HepG2 (cell line): ENCODE data around the gene ADAM22. TPM values are rescaled to one million over a fixed set of nuclear protein-coding genes. Genes with fewer than 3 reads are reported as not detected.
A peak's percentile ranks its signal among the peaks of the same experiment; 100 is the strongest.

ENCODE experiments used
- ATAC-seq: fragments of 200-7000 bp; cut with Tn5 transposase; 3 replicates; pipeline ENCODE4 v1.9.1; 2020; ENCODE audit warnings: mild to moderate bottlenecking, moderate library complexity
- BruUV-seq: library from RNA; stranded (reverse); fragments of 400-500 nt; replicated peaks from 2 replicates; lab custom pipeline; 2021; lab: Mats Ljungman, UMichigan
- CTCF ChIA-PET: fragments of 300-600 bp; formaldehyde crosslinking; extraction: SDS; loops from one replicate; lab custom pipeline; 2021; ENCODE audit warnings: low total read pairs, inconsistent platforms, low intra/inter-chr PET ratio; lab: Yijun Ruan, JAX
- POLR2A ChIA-PET: fragments of 350-600 bp; sonication (Branson Sonifier 250); formaldehyde crosslinking; loops from one replicate; lab custom pipeline; 2020; ENCODE audit warnings: antibody characterized with exemption, inconsistent platforms; lab: Yijun Ruan, JAX
- DNase-seq: peaks from one replicate; pipeline ENCODE4 v3.0.0-alpha.2; 2015; ENCODE audit warnings: low spot score
- FAIRE-seq: peaks from 3 replicates; lab custom pipeline; 2011; peaks lifted over from hg19 to GRCh38; lab: Jason Lieb, UNC
- H2AFZ ChIP-seq: one replicate; pipeline ENCODE4 v1.6.1; 2011; ENCODE audit warnings: low read length, inconsistent platforms
- H3K27ac ChIP-seq: fragments of 300-600 bp; 3 replicates; pipeline ENCODE4 v1.8.0; 2011; ENCODE audit warnings: mixed run types, mild to moderate bottlenecking, mixed read lengths, low read length, inconsistent platforms; ENCODE audit not compliant: insufficient read depth; ENCODE audit errors: extremely low read length
- H3K27me3 ChIP-seq, 2 experiments: fragments of 200-600 bp in 1 of 2; 2 replicates in 1 of 2; 3 replicates in 1 of 2; pipeline versions ENCODE4 v1.6.0 to v1.8.0; 2011; ENCODE audit warnings: low read length in 2 of 2, mild to moderate bottlenecking in 2 of 2, moderate library complexity in 2 of 2, inconsistent platforms in 1 of 2; ENCODE audit not compliant: insufficient read depth in 2 of 2, control insufficient read depth in 1 of 2
- H3K36me3 ChIP-seq, 2 experiments: fragments of 200-600 bp in 1 of 2; replicated peaks in 1 of 2; 2 replicates in 1 of 2; 3 replicates in 1 of 2; pipeline versions ENCODE4 v1.5.1 to v1.8.0; 2011; ENCODE audit warnings: low read length in 2 of 2, inconsistent platforms in 1 of 2; ENCODE audit not compliant: insufficient read depth in 2 of 2, control insufficient read depth in 1 of 2
- H3K4me1 ChIP-seq: 2 replicates; pipeline ENCODE4 v1.5.1; 2012; ENCODE audit warnings: low read length, inconsistent platforms; ENCODE audit not compliant: insufficient read depth
- H3K4me2 ChIP-seq: 2 replicates; pipeline ENCODE4 v1.6.0; 2011; ENCODE audit warnings: low read depth, low read length, inconsistent platforms
- H3K4me3 ChIP-seq, 3 experiments: fragments of 200-600 bp in 1 of 3; sonication (generic), shearing (Covaris generic) in 1 of 3; replicated peaks in 1 of 3; 2 replicates each; pipeline ENCODE4 v1.5.1; 2011 to 2016; ENCODE audit warnings: low read length in 3 of 3, inconsistent platforms in 2 of 3, low read depth in 2 of 3, mild to moderate bottlenecking in 2 of 3, control low read depth in 1 of 3, mixed read lengths in 1 of 3; ENCODE audit not compliant: insufficient read depth in 1 of 3
- H3K79me2 ChIP-seq: one replicate; pipeline ENCODE4 v1.6.1; 2011; ENCODE audit warnings: low read length, inconsistent platforms; ENCODE audit not compliant: insufficient read depth
- H3K9ac ChIP-seq: 2 replicates; pipeline ENCODE4 v1.6.0; 2011; ENCODE audit warnings: mild to moderate bottlenecking, low read depth, low read length, inconsistent platforms; ENCODE audit not compliant: insufficient read depth
- H3K9me3 ChIP-seq: 2 replicates; pipeline ENCODE4 v1.5.1; 2012; ENCODE audit warnings: mild to moderate bottlenecking, low read length
- H4K20me1 ChIP-seq: 2 replicates; pipeline ENCODE4 v1.6.0; 2011; ENCODE audit warnings: inconsistent platforms, mild to moderate bottlenecking, low read length, moderate library complexity; ENCODE audit not compliant: insufficient read depth
- MAFF ChIP-seq: IDR thresholded peaks from 2 replicates; pipeline ENCODE4 v1.6.1; 2011; ENCODE audit warnings: low read depth, low read length, improper control_type of control experiment
- MAFK ChIP-seq, 2 experiments: IDR thresholded peaks in 1 of 2; conservative IDR thresholded peaks in 1 of 2; 2 replicates each; pipeline ENCODE4 v1.6.1; 2011; ENCODE audit warnings: improper control_type of control experiment in 2 of 2, low read length in 2 of 2
- ONECUT2 ChIP-seq: sonication (generic); formaldehyde crosslinking; IDR thresholded peaks from 2 replicates; pipeline ENCODE4 v1.4.0; 2020; ENCODE audit warnings: missing genetic modification reagents
- RNF2 ChIP-seq: fragments of 450-650 bp; conservative IDR thresholded peaks from 2 replicates; pipeline ENCODE4 v1.6.1; 2016; ENCODE audit warnings: low read depth
- SETDB1 ChIP-seq: sonication (generic); formaldehyde crosslinking; IDR thresholded peaks from 2 replicates; pipeline ENCODE4 v1.5.1; 2020; ENCODE audit warnings: missing genetic modification reagents, mild to moderate bottlenecking, borderline replicate concordance
- ZNF274 ChIP-seq: sonication (generic); formaldehyde crosslinking; IDR thresholded peaks from 2 replicates; pipeline ENCODE4 v1.5.1; 2020; ENCODE audit warnings: mild to moderate bottlenecking, missing genetic modification reagents
- ZNF687 ChIP-seq: sonication (generic); formaldehyde crosslinking; IDR thresholded peaks from 2 replicates; pipeline ENCODE4 v1.5.1; 2020; ENCODE audit warnings: mild to moderate bottlenecking, missing genetic modification reagents, moderate library complexity
- ZNF839 ChIP-seq: sonication (generic); formaldehyde crosslinking; IDR thresholded peaks from 2 replicates; pipeline ENCODE4 v1.4.0; 2020; ENCODE audit warnings: missing genetic modification reagents, mild to moderate bottlenecking, borderline replicate concordance
- ZSCAN21 ChIP-seq: sonication (generic); formaldehyde crosslinking; IDR thresholded peaks from 2 replicates; pipeline ENCODE4 v1.8.0; 2022; ENCODE audit warnings: mild to moderate bottlenecking, missing genetic modification reagents, moderate library complexity, borderline replicate concordance
- ZSCAN29 ChIP-seq: sonication (generic); formaldehyde crosslinking; conservative IDR thresholded peaks from 2 replicates; pipeline ENCODE4 v1.4.0; 2020; ENCODE audit warnings: mild to moderate bottlenecking, missing genetic modification reagents
- WGBS: methylation state at CpG from one replicate; pipeline ENCODE4 v1.1.6; 2017; ENCODE audit warnings: low lambda C conversion rate; 5-methylcytosine and 5-hydroxymethylcytosine counted together
- in situ Hi-C: cut with HindIII; loops from 2 replicates; pipeline ENCODE4 v1.10.0; 2017; ENCODE audit warnings: low pct_unique_long_range_greater_than_20kb; ENCODE audit not compliant: extremely low pct_ligation_motif_present
- intact Hi-C: fragments of 100-400 bp; cut with micrococcal nuclease; formaldehyde crosslinking; loops from one replicate; pipeline ENCODE4 v1.10.0; 2022; ENCODE audit not compliant: unreplicated experiment
- polyA plus RNA-seq, 8 experiments: library from polyadenylated mRNA; depleted of rRNA in 3 of 8; stranded (reverse) in 7 of 8; unstranded in 1 of 8; fragments of >200 nt; fragmentation: Illumina TruSeq in 4 of 8; extraction: Trizol in 4 of 8; gene quantifications; 2 replicates each; pipeline versions ENCODE4 v1.2.1 to v1.2.3, GENCODE V29; 2011 to 2016; ENCODE audit warnings: low read depth in 4 of 8, missing spikeins in 1 of 8, mixed read lengths in 1 of 8; ENCODE audit not compliant: insufficient read depth in 1 of 8
- total RNA-seq, 5 experiments: library from RNA; depleted of rRNA; stranded (reverse); fragments of >200 nt; fragmentation: Illumina TruSeq; extraction: Trizol; gene quantifications; 2 replicates each; pipeline ENCODE4 v1.2.3, GENCODE V29; 2016; ENCODE audit warnings: low read depth in 1 of 5
- TF ChIP-seq, protein P1 (sequence below): sonication (generic); formaldehyde crosslinking; IDR thresholded peaks from 2 replicates; pipeline ENCODE4 v1.4.0; 2020; ENCODE audit warnings: missing genetic modification reagents

Gene ADAM22
- total and polyA plus RNA-seq, 2 of the 13 experiments (the other 11 are each of a cell fraction or from before 2014, with no cell fraction given), result 1.9 to 6.7 TPM

- no peak for FAIRE-seq
These were observed 207.9 kb downstream of the ADAM22 start for GRCh38 chr7:88141953-88142352.

GRCh38 chr7:88146616-88147015, 212.6 kb downstream of the ADAM22 start:
- H3K4me2 ChIP-seq, result no peak overlapping the region
- ATAC-seq, result no peak
- intact Hi-C loops (no loop called here), in situ Hi-C loops (no loop called here)
- no peaks in the 10 kb centered on the region for H4K20me1 ChIP-seq
- H3K9me3 ChIP-seq, result no peaks in the 10 kb centered on the region
- no peak overlapping the region for H3K9ac ChIP-seq
- FAIRE-seq, result no peak
- peaks cover 20% of the 10 kb centered on the region for H3K4me1 ChIP-seq
- POLR2A ChIA-PET, result no interaction called here
- H3K36me3 ChIP-seq, result no peaks in the 10 kb centered on the region
- CTCF ChIA-PET, result no interaction called here
- WGBS, result 72% methylated on average over 2 of the region's 2 CpGs
- H2AFZ ChIP-seq, result no peak overlapping the region
- no peak overlapping the region for H3K27ac ChIP-seq
- H3K79me2 ChIP-seq, result no peaks in the 10 kb centered on the region
- H3K4me3 ChIP-seq, result no peak overlapping the region
- BruUV-seq, result no TSS peak
- DNase-seq, result no peak
- no peaks in the 10 kb centered on the region for H3K27me3 ChIP-seq
- TF ChIP-seq RNF2, result no peak
- TF ChIP-seq ZSCAN29 (CRISPR knock-in tag), result no peak
- no peak for TF ChIP-seq SETDB1 (CRISPR knock-in tag)
- no peak for TF ChIP-seq ZNF839 (CRISPR knock-in tag)
- TF ChIP-seq ZNF274 (CRISPR knock-in tag), result no peak
- TF ChIP-seq ZNF687 (CRISPR knock-in tag), result no peak

More at GRCh38 chr7:88141953-88142352, 207.9 kb downstream of the ADAM22 start:
- Histone ChIP-seq H4K20me1 (no peaks in the 10 kb centered on the region), H3K27ac (no peak overlapping the region), H3K4me3 (no peak overlapping the region), H3K4me1 (no peaks in the 10 kb centered on the region), H2AFZ (no peak overlapping the region), H3K4me2 (no peak overlapping the region), H3K79me2 (no peaks in the 10 kb centered on the region), H3K9me3 (no peaks in the 10 kb centered on the region), H3K36me3 (no peaks in the 10 kb centered on the region), H3K9ac (no peak overlapping the region), H3K27me3 (no peaks in the 10 kb centered on the region)
- intact Hi-C loops (no loop called here), in situ Hi-C loops (no loop called here)
- DNase-seq (no peak), ATAC-seq (no peak)
- BruUV-seq, result no TSS peak
- POLR2A ChIA-PET, result no interaction called here
- 96% methylated on average over 1 of the region's 1 CpG for WGBS
- CTCF ChIA-PET, result no interaction called here
- TF ChIP-seq, protein P1, sequence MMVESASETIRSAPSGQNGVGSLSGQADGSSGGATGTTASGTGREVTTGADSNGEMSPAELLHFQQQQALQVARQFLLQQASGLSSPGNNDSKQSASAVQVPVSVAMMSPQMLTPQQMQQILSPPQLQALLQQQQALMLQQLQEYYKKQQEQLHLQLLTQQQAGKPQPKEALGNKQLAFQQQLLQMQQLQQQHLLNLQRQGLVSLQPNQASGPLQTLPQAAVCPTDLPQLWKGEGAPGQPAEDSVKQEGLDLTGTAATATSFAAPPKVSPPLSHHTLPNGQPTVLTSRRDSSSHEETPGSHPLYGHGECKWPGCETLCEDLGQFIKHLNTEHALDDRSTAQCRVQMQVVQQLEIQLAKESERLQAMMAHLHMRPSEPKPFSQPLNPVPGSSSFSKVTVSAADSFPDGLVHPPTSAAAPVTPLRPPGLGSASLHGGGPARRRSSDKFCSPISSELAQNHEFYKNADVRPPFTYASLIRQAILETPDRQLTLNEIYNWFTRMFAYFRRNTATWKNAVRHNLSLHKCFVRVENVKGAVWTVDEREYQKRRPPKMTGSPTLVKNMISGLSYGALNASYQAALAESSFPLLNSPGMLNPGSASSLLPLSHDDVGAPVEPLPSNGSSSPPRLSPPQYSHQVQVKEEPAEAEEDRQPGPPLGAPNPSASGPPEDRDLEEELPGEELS (CRISPR knock-in tag), result no peak
- TF ChIP-seq MAFF, result peak; percentile 83
- no peak for TF ChIP-seq ONECUT2 (CRISPR knock-in tag)
- TF ChIP-seq MAFK (conservative IDR thresholded peaks at IDR 0.05 in 1 of 2, IDR thresholded peaks at IDR 0.05 in 1 of 2; ENCODE audit: low read length in 2 of 2), result peak; percentile 71 to 84; a peak in 3 of 4 replicates
- no peak for TF ChIP-seq ZSCAN21
